HG02973 (cell line): ENCODE results near the gene BIK.

Source experiments
- ATAC-seq: cut with Tn5 transposase; IDR thresholded peaks from one replicate; pipeline ENCODE4 v1.9.1; 2021; ENCODE audit warnings: moderate library complexity; ENCODE audit not compliant: unreplicated experiment

BIK gene

DNA sequence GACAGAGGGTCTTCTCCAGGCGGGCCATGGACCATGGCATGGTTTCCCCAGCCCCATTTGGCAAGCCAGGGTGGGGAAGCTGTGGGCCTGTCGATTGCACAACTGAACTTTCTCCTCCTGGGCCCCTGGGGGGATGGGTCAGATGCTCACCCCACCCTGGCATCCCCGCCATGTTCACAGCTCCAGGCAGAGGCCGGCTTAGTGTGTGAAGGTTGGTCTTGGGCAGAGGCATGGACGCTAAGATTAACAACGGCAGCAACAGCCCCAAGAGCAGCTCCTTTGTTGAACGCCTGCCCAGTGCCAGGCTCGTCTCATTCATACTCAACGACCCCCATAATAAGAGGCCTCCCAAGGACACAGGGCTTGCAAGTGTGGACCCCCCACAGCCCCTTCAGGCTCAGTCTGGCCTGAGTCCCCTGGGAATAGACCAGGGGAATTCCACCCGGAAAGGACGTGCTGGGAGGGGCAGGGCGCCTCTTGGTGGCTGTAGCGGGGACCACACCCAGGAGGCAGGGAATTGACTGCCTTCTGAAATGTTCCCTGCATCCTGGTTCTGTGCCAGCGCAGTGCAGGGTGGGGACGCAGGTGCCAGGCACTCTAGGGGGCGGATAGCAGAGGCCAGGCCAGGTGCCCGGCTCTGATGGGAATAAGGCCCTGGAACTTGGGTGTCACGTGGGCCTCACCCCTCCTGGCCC lies 49.1 kb downstream of the BIK start:
- ATAC-seq: no peak

DNA sequence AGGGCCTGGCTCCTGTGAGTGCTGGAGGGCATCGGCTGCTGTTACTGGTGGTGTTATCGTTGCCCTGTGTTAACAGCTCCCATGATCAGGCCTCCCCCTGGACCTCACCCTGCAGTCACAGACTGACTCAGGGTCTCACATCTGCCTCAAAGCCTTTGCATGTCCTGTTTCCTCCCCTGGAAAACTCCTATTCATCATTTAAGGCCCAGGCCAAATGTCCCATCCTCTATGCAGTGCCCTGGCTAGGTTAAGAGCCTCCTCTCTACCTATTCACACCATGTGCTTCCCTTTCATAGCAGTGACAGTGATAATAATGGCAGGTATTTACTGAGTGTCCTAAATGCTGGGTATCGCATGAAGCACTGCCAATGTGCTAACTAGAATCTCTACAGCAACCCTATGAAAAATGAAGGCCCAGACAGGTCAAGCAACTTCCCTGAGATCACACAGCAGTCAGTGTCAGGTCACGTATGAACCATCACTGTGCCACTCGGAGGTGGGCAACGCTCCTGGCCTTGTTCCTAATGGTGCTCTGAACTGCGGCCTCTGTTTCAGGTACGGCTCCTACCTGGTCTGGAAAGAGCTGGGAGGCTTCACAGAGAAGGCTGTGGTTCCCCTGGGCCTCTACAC lies 50.1 kb downstream of the BIK start:
- ATAC-seq: no peak

DNA sequence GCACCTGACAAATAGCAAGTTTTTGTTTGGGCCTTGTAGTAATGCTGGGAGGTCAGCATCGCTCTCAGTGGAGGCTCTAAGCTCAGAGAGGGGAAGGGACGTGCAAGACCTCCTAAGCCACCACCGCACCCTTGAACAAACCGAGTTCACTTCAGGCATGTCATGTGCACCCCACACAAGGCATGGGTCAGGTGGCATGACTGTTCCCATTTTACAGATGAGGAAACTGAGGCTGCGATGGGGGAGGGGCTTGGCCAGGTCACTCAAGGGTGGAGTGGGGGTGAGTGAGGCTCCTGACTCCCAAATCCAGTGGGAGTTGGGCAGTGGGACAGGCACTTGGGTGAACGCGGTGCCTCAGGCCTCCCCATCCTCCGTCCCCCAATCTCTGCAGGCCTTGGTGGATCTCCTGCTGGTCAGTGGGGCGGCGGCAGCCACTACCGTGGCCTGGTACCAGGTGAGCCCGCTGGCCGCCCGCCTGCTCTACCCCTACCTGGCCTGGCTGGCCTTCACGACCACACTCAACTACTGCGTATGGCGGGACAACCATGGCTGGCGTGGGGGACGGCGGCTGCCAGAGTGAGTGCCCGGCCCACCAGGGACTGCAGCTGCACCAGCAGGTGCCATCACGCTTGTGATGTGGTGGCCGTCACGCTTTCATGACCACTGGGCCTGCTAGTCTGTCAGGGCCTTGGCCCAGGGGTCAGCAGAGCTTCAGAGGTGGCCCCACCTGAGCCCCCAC lies 52.0 kb downstream of the BIK start:
- no peak for ATAC-seq

DNA sequence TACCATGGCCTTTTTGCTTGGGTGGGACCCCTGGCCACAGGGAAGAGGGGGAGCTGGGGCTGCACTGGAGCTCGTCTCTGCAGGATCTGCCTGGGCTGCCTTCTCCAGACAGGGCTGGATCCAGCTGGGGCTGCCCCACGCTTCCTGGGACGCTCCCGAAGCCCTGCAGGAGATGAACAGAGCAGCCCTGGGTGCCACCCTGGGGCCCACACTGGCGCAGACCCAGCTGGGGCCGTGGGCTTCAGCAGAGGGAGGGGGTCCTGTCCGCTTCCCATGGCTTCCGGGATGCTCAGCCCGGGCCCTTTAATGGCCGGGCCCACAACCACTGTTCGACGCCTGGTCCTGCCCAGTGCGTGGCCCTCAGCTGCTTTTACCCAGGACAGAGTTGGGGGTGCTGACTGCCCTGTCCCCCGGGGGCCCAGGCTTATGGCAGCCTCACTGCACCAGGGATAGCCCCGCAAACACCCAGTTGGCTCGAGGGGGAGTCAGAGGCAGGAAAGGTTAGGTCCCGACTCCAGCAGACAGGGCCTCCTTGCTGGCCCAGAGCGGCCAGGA lies 52.8 kb downstream of the BIK start:
- ATAC-seq: no peak

DNA sequence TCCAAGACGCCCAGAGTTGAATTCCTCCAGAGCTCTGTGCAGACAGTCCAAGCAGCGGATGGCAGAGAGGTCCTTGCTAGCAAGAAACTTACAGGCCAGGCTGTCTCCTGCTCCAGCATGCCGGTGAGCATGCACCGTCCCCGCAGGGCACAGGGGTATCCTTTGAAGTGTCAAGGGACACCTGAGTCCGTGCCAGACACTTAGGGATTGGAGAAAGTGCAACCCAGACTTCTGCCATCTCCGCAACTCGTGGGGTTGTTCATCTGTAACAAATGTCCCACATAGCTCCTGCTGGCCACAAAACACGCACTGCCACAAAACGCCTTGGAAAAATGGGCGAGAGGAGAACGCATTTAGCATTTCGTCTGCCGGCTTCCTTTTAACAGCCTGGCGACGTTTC lies 54.1 kb downstream of the BIK start:
- ATAC-seq: no peak

DNA sequence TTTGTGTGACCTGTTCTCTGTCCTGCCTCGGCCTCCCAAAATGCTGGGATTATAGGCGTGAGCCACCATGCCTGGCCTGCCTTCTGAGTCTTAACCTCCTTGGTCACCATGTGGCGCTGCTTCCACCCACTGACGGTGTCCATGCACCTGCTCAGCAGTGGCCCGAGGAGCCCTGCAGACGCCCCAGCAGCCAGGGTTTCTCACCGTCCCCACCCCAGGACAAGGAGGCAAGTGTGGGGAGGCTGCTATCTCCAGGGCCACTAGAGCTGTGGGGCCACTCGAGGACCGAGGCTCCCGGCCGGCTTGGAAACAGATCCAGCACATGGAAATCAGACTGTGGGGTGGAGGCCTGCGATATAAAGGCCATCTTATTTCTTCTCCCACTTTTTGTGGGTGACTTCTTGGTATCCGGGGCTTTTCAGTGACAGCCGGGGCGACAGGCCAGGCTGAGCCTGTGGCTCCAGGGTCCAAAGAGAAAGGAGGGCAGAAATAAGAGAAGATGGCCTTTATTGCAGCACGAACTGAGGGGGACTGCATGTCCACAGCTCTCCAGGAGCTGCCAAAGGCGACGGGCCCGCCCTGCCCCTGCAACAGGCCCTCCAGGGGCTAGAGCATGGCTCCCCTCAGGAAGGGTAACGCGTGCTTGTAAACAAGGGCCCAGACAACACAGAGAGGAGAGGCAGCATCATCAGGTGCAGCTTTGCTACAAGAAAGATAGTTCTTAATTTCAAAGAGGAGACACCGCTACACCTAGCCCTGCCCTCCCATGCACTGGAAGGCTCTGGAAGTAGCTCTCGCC lies 55.8 kb downstream of the BIK start:
- no peak for ATAC-seq

DNA sequence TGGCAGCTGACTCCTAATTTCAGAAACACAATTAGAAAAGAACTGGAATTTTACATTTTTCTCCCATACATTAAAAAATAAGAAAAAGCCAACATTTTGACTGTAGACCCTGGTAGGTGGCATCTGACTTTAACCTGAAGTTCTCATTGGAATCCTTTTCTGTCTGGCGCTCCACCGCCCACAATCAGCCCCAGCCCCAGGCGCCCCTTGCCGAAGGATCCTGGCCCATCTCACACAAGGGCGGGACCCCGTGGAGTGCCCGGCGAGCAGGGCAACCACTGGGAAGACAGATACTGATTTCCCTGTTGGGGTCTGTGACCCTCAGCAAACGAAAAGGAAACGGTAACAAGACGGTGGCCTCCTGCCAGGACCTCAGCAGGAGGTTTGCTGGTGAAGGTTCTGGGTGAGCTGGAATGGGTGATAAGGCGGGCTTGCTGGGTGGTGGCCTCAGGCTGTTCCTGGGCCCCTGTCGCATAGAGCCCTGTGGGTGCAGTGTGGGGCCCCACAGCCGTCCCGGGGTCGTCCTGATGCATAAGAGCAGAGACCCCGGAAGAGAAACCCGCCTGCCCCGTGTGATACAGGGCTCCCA lies 56.5 kb downstream of the BIK start:
- no peak for ATAC-seq

DNA sequence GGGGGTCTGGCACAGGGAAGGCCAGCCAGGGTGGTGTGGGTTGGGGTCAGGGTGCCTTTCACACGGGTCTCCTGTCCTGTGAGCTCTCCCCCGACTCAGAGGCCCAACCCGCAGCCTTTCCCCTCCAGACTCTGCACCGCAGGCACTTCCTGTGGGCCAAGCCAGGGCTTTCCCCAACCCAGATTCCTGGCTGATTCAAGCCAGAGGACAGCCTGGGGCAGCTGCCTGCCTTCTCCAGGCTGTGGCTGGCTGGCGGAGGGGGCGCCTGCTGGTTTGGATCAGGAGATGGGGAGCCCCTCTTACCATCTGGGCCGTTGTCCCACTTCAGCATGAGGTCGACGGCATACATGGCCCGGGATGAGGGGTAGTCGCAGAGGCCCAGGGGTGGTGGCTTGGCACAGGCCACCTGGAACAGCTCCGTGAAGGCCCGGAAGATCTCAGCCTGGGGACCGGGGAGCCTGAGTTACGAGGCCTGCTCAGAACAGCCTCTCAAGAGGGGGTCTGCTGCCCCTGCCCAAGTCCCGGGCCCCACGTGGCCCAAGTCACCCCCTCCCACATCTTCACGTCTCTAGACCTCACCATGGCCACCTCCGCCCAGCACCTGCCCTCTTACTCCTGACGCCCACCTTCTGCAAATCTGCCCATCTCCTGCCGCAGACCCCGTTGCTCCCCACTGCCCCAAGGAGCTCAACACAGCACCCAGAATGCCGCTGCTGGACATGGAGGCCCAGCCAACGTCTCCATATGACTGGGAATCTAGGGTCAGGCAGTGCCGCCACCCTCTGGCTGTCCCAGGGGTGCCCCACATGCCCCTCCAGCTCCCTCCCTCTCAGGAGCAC lies 58.1 kb downstream of the BIK start:
- ATAC-seq: no peak

DNA sequence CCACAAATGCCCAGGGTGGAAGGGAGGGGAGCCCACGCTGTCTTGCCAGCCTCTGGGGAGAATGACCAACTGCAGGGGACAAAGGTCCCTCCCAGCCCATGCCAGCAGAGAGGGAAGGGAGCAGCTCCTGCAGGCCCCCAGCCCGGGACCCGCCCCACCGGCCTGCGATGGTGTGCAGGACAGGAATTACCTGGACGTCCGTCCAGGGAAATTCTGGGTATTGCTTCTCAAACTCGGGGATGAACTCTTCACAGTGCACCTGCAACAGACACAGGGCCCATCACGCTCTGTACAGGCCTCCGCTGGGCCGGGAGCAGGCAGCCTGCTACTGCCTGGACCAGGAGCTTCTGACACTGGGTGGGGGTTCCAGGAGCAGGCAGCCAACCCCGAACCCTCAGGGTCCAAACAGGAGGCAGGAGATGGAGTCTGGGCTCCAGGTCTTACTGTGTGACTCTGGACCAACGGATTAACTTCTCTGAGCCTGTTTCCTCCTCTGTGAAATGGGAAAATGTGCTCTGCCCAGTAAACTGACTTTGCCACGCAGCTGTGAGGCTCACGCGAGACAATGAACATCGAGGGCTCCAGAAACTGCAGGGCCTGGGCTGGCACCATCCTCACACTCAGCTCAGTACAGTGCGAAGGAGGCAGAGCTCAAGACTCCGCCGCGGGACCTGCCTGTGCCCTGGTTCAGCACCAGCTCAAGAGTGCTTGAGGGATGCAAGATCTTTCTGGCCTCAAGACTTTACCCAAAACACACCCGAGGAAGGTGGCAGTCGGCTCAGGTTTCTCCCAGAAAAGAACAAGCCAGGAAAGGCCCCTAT lies 59.0 kb downstream of the BIK start:
- no peak for ATAC-seq

DNA sequence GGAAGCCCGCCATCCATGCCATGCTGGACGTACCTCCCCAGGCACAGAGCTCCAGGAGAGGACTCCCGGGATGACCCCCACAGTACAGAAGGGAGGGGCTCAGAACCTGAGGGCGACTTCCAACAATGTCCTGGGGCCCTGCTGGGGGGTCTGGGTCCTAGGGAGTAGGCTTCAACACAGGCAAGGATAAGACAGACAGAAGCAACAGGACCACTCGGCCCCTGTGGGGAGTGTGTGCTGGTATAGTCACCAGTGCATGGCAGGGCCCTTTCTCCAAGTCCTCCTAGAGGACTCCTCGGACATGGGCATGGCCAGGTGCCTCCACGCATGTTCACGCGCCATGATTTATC lies 59.6 kb downstream of the BIK start:
- no peak for ATAC-seq

DNA sequence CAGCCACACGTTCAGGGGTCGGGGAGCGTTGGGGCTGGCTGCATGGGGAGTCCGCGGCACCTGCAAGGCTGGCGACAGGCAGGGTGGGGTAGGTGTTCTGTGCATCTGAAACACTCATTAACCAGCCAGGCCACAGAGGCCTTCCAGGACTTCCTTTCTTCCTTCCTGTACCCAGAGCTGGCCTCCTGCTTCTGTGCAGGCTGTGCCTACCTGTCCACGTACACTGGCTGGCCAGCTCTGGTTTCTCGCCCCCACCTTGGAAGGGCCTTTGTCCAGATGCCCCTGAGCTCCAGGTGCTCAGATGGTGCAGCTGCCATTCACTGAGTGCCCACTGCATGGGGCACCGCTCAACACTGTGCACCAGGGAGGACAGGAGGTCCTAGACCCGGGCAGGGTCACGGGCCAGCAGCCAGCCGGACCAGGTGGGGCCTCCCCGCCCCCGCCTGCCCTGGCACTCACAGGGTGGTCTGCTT lies 60.5 kb downstream of the BIK start:
- no peak for ATAC-seq

DNA sequence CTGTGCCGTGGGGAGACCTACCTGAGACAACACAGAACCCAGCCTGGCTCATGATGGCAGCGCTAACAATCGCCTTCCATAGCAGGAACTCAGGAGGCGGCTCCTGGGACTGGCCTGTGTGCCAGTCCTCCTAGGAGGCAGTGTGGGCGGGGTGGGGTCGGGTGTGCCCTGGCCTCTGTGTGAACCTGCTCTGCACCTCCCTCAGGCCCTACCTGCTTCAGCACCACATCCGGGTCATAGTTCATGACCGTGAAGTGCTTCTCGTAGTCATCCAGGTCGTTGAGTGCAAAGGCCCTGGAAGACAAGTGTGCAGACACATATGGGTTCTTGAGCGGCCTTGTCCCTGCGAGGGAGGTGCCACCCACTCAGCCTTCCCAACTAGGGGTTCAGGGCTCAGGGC lies 61.1 kb downstream of the BIK start:
- no peak for ATAC-seq

DNA sequence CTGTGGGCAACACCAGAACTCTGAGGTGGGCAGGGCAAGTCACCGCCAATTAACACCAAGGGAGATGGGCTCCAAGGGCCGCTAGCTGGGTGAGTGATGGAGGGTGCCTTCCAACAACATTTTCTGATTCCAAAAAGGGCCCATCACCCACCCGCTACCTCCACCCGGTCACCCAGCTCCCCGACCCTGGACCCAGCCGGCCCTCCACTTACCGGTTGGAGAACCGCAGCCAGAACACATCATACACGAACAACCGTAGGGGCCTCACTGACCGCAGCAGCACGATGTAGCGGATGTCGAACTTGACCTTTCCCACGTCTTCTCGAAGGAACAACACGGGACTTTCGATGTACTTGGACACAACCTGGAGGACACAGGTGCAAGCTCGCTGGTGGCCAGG lies 61.6 kb downstream of the BIK start:
- no peak for ATAC-seq

DNA sequence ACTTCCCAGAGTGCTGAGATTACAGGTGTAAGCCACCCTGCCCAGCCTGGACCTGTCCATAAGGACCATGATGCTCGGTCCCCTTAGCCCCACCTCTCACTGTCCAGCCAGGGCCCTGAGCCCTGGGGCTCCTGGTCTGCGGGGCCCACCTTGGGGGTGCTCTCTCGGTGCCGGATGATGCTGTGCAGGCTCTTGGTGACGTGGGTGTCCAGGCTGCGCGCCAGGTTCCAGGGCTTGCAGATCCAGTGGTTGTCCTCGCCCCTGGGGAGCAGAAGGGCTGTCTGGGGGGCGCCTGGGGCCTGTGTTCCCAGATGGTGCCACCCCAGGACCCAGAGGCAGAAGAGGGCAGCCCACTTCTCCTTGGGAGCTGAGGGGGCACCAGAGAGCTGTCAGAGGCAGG lies 63.0 kb downstream of the BIK start:
- no peak for ATAC-seq

DNA sequence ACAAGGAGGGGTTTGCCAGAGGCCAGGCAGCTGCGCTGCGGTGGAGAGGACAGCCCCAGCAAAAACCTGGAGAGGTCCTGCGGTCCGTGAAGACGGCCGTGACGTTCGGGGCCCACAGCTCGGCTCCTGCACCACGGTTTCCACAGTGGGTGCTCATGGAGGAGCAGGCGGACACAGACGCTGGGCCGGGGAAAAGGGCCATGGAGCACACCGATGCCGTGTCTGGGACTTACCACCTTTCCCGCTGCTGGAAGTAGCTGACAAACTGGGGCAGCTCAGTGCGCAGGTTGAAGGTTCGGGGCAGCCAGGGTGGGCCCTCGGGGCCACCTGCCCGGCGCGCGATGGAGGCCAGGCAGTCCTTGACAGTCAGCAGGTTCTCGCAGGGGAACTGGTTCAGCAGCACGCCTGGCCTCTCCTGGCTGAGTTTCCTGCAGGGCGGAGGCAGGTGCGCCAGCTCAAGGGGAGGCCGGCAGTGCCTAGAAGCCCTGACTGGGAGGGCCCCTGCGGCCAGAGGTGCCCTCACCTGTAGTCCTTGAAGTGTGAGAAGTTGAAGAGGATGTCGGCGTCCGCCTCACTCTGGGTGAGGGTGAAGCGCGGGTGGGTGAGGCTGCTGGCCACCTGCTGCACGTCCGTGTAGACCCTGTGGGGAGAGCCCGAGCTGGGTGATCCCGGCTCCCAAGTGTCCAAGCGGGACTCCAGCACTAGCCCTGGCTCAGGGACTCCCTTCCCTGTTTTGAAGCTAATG lies 63.6 kb downstream of the BIK start:
- no peak for ATAC-seq

DNA sequence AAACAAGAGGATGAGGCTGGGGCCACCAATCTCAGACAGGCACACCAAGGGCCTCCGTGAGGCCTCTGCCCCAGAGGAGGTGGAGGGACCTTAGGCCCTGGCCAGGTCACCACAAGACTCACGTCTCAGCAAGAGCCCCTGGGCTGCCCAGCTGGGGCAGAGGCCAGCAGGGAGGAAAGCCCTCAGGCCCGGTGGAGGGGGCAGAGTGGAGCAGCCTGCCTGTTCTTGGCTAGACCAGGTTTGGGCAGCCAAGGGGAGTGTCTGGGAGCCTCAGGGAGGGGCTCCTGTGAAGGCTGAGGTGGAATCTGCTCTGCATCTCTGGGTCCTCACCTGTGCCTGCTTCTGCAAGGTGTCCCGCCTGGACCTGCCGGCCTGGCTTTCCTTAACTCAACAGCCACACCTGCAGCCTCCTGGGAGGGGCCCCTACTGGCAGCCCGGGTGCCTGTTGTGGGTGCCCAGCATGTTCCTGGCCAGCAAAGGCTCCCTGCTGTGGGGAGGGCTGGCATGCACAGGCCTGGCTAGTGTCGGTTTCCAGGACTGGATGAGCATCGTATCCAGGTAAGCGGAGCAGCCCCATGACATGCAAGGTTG lies 64.5 kb downstream of the BIK start:
- ATAC-seq: no peak

DNA sequence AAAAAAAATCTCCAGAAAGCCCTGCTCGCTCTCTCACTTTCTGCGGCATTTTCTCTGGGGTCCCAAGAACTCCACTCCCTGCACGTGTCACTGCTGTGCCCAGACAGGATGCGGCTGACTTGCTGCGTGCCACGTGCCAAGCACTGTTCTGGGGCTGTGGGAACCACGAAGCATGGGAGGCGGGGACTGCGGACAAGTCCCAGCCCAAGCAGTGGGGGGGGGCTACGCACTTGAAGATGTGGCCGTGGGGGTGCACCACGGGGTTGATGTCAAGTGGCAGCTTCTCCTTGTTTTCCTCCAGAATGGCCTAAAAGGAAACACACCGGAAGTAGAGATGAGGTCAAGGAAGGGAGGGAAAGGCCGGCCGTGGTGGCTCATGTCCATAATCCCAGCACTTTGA lies 65.5 kb downstream of the BIK start:
- no peak for ATAC-seq

DNA sequence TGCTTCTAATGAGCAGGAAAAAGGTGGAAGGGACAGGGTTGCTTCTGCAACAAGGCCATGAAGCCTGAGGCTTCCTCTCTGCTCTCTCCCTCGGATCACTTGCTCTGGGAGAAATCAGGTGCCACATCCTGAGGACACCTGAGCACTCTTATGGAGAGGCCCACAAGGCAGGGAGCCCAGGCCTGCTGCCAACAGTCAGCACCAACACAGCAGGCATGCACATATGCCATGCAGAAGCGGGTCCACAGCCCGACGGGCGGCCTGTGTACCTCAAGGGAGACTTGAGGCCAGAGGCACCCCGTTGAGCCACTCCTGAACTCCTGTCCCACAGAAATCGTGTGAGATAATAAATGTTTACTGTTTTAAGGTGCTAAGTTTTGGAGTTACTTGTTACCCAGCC lies 66.9 kb downstream of the BIK start:
- ATAC-seq: no peak
